Muscle layer of duodenum (tissue), 2 donors: ENCODE results near the gene PANX3.

ENCODE experiments used
- H3K27ac ChIP-seq: one replicate; pipeline ENCODE4 v1.7.0; 2013; ENCODE audit warnings: mild to moderate bottlenecking, low read length
- H3K27me3 ChIP-seq: one replicate; pipeline ENCODE4 v1.7.0; 2013; ENCODE audit warnings: low read depth, mild to moderate bottlenecking, control low read depth, low read length
- H3K36me3 ChIP-seq, 2 donors: one replicate each; pipeline ENCODE4 v1.7.0; 2013; ENCODE audit warnings: low read length in 2 of 2, control low read depth in 1 of 2, mild to moderate bottlenecking in 1 of 2; ENCODE audit not compliant: insufficient read depth in 2 of 2, control insufficient read depth in 1 of 2
- H3K4me1 ChIP-seq, 2 donors: one replicate each; pipeline ENCODE4 v1.7.0; 2013; ENCODE audit warnings: low read length in 2 of 2, mild to moderate bottlenecking in 2 of 2, control low read depth in 1 of 2, moderate library complexity in 1 of 2; ENCODE audit not compliant: insufficient read depth in 2 of 2, control insufficient read depth in 1 of 2
- H3K4me3 ChIP-seq, 2 donors: one replicate each; pipeline ENCODE4 v1.7.0; 2013; ENCODE audit warnings: low read length in 2 of 2, low read depth in 1 of 2, mild to moderate bottlenecking in 1 of 2
- H3K9me3 ChIP-seq, 2 donors: one replicate each; pipeline ENCODE4 v1.7.0; 2013; ENCODE audit warnings: low read length in 2 of 2, control low read depth in 1 of 2, mild to moderate bottlenecking in 1 of 2; ENCODE audit not compliant: control insufficient read depth in 1 of 2
- donor health status: healthy.

PANX3 gene

GRCh38 chr11:124643042-124643604 lies 31.9 kb downstream of the PANX3 start:
- H3K27ac ChIP-seq = no peak overlapping the region
- H3K9me3 ChIP-seq = no peaks in the 10 kb centered on the region
- no peak overlapping the region for H3K4me3 ChIP-seq

DNA sequence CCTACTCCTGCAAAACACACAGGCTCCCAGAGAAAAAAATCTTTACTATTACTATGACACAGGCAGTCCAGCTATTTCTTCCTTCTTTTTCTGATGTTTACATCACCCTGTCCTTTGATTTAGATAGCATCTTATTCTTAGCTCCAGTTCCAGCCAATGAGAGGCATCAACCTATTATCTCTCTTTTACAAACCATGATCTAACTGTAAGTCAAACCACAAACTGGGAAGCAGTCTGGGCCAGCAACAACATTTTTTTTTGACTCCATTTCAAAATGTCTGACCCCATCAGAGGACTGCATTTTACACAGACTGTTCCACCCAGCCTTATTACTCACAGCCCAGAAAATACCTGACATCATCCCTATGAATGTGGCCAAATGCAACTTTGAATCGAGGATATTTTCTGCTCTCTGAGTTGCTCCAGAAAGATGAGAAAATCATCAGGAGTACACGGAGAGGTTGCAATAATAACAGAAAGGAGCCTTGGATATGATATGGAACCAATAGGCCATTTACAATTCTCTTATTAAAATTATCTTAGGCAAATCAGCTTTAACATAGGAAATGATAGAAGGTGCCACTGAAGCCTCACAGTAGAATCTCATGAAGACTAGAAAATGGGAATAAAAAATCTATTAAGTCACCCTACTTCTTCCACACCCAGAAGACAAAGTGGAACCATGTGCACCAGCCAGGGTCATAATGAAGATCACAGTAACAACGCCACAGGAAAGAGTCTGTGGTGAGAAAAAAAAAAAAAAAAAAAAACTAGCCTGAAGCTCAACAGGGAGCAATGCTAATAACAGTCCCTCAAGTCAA lies 32.6 kb downstream of the PANX3 start:
- Histone ChIP-seq H3K4me3 (no peak overlapping the region), H3K27me3 (no peaks in the 10 kb centered on the region), H3K27ac (no peak overlapping the region), H3K4me1 (peaks cover 0 to 6% of the 10 kb centered on the region in 2 donors), H3K36me3 (peaks cover 0 to 26% of the 10 kb centered on the region in 2 donors), H3K9me3 (no peaks in the 10 kb centered on the region)

More at GRCh38 chr11:124643042-124643604, 31.9 kb downstream of the PANX3 start:
- peaks cover 6 to 29% of the 10 kb centered on the region in 2 donors for H3K36me3 ChIP-seq
- no peaks in the 10 kb centered on the region for H3K27me3 ChIP-seq
- peaks cover 0 to 6% of the 10 kb centered on the region in 2 donors for H3K4me1 ChIP-seq

DNA sequence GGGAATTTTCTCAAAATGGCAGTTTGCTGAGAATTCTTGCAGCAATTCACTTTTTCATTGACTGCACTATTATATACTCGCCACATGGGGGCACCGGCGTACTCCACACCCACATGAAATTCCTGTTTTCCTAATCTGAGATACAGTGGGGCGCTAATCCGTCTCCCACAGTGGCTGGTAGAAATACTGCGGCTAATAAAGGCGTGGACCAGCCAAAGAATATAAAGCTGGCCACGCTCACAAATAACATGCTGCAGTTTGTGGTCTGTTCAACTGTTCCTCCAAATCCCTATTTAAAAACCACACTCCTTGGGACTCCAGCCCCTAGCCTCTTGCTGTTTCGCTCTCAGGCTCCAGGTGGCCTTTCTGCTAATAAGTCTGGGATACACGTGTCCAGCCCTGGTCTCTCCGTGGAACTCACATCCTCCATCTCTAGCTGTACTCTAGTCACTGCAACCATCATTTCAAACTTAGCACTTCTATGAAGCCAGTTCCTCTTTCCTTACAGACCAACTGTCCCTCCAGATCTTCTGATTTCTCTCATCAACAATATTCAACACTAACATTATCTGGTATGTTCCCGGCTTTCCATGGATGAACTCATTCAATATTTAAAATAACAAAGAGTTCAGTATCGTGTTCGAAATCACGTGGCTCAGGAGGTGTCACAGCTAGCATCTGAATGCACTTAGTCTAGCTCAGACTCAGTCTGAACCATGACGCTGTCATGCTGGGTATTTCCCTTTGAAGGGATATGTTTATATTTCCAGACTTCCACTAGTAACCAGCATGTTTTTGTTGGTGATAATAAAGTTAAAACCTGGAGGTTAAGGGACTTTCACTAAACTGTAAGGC lies 33.4 kb downstream of the PANX3 start:
- H3K36me3 ChIP-seq = peaks cover 0 to 23% of the 10 kb centered on the region in 2 donors
- no peak overlapping the region for H3K27ac ChIP-seq
- H3K4me1 ChIP-seq = peaks cover 0 to 6% of the 10 kb centered on the region in 2 donors
- no peaks in the 10 kb centered on the region for H3K9me3 ChIP-seq
- no peaks in the 10 kb centered on the region for H3K27me3 ChIP-seq
- peak overlapping the region; percentile 13 to 14 for H3K4me3 ChIP-seq

GRCh38 chr11:124646148-124646547 lies 34.9 kb downstream of the PANX3 start:
- H3K36me3 ChIP-seq = peaks cover 0 to 24% of the 10 kb centered on the region in 2 donors
- H3K4me3 ChIP-seq = no peak overlapping the region
- no peak overlapping the region for H3K27ac ChIP-seq
- no peaks in the 10 kb centered on the region for H3K27me3 ChIP-seq
- H3K9me3 ChIP-seq = no peaks in the 10 kb centered on the region
- H3K4me1 ChIP-seq = peaks cover 0 to 6% of the 10 kb centered on the region in 2 donors

DNA sequence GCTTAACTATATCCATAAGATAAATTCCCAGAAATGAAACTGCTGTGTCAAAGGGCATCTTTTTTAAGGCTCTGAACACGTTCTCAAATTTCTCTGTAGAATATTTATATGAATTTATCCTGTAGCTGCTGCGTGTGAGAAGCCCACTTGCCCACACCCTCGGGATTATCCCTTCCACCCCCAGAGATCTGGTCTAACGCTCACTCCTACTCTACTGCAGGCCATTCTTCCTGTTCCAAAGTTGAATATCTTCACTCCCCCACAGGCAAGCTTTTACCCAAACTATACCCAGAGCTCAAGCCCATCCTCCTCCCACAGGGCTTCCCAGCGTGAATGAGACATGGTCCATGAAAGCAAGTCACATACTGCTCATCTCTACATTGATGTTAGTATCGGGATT lies 37.4 kb downstream of the PANX3 start:
- Histone ChIP-seq H3K4me3 (no peak overlapping the region), H3K4me1 (peaks cover 0 to 6% of the 10 kb centered on the region in 2 donors), H3K36me3 (peaks cover 11 to 30% of the 10 kb centered on the region in 2 donors), H3K27me3 (no peaks in the 10 kb centered on the region), H3K27ac (no peak overlapping the region), H3K9me3 (no peaks in the 10 kb centered on the region)

DNA sequence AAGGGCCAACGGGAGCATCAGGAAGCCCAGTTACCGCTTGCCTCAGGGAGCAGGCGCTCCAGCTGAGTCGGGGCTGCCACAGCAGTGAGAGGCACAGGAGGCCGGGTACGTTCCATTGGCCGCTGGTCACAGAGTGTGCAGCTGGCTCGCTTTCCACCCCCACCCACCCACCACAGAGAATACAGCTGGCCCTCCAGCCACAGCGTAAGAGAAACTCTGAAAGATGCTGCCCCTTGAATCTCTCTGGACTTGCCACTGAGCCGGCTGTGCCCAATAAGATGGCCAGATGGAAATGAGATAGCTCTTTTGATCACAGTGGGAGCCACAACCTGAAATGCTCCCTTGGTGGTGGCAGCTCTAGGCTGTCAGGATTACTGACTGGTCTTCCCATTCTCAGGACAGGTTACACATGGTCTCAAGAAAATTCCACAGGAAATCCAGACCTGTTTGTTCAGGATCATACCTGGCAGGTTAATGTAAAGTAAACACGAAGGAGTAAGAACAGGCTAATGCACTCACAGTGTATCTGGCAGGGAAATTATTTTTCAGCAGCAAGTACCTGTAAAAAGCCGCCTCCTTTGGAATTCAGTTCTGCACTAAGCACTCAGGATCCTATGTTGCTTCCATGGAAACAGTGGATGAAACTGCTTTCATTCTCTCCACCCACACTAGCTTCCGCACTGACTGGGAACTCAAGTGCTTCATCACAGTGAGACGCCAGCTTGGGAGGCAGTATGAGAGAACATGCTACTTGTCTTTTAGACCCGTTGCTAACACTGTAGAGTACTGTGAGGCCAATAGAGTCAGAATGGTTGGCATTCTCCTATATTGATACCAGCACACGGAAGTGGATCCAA lies 45.8 kb downstream of the PANX3 start:
- Histone ChIP-seq H3K27ac (no peak overlapping the region), H3K36me3 (peaks cover 15% of the 10 kb centered on the region in 2 donors), H3K27me3 (no peaks in the 10 kb centered on the region), H3K4me1 (no peaks in the 10 kb centered on the region), H3K9me3 (no peaks in the 10 kb centered on the region), H3K4me3 (no peak overlapping the region)

- Histone ChIP-seq H3K4me3 (no peak overlapping the region), H3K27me3 (no peaks in the 10 kb centered on the region), H3K9me3 (no peaks in the 10 kb centered on the region), H3K27ac (no peak overlapping the region), H3K36me3 (peaks cover 14 to 15% of the 10 kb centered on the region in 2 donors), H3K4me1 (no peaks in the 10 kb centered on the region)
Observed at GRCh38 chr11:124657904-124658303, 46.7 kb downstream of the PANX3 start.

DNA sequence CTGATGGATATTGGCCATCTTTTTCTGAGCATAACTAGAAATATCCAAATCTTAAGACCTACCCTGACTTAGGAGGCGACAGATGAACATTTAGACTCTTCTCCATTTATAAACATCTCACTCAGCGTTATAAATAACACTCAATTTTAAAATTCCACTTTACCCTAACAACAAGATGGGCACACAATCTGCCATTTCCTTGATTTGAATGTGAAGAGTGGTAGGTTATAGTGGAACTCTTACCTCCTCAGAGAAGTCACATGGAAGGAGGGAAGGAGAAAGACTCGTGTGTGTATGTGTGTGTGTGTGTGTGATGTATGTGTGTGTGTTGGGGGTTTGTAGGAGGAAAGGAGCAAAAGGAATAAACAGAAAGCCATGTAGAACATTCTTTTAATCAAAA lies 47.3 kb downstream of the PANX3 start:
- H3K4me1 ChIP-seq = no peaks in the 10 kb centered on the region
- H3K27me3 ChIP-seq = no peaks in the 10 kb centered on the region
- H3K9me3 ChIP-seq = no peaks in the 10 kb centered on the region
- H3K36me3 ChIP-seq = peaks cover 11 to 12% of the 10 kb centered on the region in 2 donors
- H3K27ac ChIP-seq = no peak overlapping the region
- H3K4me3 ChIP-seq = no peak overlapping the region

GRCh38 chr11:124658986-124659385 lies 47.8 kb downstream of the PANX3 start:
- Histone ChIP-seq H3K4me1 (no peaks in the 10 kb centered on the region), H3K27me3 (no peaks in the 10 kb centered on the region), H3K9me3 (no peaks in the 10 kb centered on the region), H3K4me3 (no peak overlapping the region), H3K27ac (no peak overlapping the region), H3K36me3 (peaks cover 10 to 13% of the 10 kb centered on the region in 2 donors)

GRCh38 chr11:124661553-124661952 lies 50.3 kb downstream of the PANX3 start:
- H3K36me3 ChIP-seq = peaks cover 7 to 15% of the 10 kb centered on the region in 2 donors
- no peaks in the 10 kb centered on the region for H3K27me3 ChIP-seq
- no peaks in the 10 kb centered on the region for H3K4me1 ChIP-seq
- no peaks in the 10 kb centered on the region for H3K9me3 ChIP-seq
- H3K27ac ChIP-seq = no peak overlapping the region
- H3K4me3 ChIP-seq = no peak overlapping the region
